22Rv1 (cell line): Measurements from ENCODE around the gene MYCBP.

Source experiments
- ZFX ChIP-seq: fragments of 450-650 bp; IDR thresholded peaks from 2 replicates; pipeline ENCODE4 v1.6.1; 2017; ENCODE audit warnings: antibody characterized with exemption, borderline replicate concordance
- TF ChIP-seq, protein P1 (sequence below): fragments of 450-650 bp; IDR thresholded peaks from 2 replicates; pipeline ENCODE4 v1.5.1; 2017; ENCODE audit warnings: mild to moderate bottlenecking

DNA sequence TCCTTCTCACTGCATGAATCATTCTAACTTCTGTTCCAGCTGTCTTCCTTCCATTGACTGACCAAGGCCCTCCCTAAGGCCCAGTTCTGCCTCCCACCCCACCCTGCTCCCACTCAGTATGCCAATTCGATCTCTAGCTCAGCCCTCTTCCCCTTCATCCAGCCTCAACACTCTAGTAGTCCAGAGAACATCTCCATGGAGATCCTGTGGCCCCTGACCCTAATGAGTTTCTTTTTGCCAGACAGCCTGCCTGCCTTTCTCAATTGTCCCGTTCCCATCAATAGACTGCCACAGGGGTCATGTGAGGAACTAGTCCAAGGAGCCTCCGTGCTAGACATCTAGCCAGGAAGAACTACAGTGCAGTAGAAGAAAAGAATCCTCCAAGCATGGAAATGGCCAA is 40.0 kb downstream of the MYCBP start:
- TF ChIP-seq, protein P1, sequence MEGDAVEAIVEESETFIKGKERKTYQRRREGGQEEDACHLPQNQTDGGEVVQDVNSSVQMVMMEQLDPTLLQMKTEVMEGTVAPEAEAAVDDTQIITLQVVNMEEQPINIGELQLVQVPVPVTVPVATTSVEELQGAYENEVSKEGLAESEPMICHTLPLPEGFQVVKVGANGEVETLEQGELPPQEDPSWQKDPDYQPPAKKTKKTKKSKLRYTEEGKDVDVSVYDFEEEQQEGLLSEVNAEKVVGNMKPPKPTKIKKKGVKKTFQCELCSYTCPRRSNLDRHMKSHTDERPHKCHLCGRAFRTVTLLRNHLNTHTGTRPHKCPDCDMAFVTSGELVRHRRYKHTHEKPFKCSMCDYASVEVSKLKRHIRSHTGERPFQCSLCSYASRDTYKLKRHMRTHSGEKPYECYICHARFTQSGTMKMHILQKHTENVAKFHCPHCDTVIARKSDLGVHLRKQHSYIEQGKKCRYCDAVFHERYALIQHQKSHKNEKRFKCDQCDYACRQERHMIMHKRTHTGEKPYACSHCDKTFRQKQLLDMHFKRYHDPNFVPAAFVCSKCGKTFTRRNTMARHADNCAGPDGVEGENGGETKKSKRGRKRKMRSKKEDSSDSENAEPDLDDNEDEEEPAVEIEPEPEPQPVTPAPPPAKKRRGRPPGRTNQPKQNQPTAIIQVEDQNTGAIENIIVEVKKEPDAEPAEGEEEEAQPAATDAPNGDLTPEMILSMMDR = no peak
- TF ChIP-seq ZFX = no peak
